ENCODE results near the gene TBXAS1. TPM values are rescaled to one million over a fixed set of nuclear protein-coding genes. Genes with fewer than 3 reads are reported as not detected.

The TBXAS1 gene
- total RNA-seq, 2 experiments from 2014 or later = 5.5 to 6.0 TPM

DNA sequence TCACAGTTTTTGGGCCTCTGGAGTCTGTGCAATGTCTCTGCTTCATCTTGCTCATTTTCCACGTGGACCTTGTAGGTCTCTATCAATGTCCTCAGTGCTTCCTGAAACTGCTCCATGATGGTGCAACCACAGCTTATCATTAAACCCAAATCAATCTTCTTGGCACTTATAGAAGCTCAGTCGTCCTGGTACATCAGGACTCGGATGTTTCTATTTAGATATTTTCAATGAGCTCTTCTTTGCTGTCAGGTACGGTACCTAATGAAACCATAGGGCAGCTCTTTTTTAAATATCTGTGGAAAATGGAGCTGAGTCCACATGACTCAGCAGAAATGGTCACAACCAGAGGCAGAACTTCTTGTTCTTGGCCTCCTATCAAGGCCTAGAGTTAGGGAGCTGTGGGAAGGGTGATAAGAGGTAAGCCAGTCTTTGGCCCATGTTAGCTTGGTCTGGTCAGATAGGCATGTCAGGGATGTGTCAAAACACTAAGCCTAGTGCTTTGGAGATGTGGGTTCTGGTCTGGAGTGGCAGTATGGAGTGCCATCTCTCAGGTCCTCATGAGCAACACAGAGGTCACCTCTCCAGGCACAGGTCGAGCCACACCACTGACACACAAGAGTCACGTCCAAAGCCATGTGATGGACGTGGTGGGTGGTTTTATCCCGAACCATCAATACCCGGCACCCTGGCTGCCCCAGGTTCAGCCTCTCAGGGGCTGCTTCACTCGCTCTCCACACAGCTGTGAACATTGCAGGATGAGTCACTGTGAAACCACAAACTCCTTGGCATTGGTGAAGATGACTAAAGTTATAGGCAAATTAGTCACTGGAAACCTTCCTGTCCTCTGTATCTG is 87.0 kb downstream of the TBXAS1 start:
- no peak overlapping the region for H3K27ac Mint-ChIP-seq
- CTCF ChIA-PET = no interaction called here
- H3K27me3 ChIP-seq (ENCODE audit: control insufficient read depth in 1 of 2, insufficient read depth in 2 of 2, low read length in 2 of 2) = no peaks in the 10 kb centered on the region
- DNase-seq = peak in 12 of 14 experiments; percentile 2 to 69 (median 30)
- TF ChIP-seq, protein P1, sequence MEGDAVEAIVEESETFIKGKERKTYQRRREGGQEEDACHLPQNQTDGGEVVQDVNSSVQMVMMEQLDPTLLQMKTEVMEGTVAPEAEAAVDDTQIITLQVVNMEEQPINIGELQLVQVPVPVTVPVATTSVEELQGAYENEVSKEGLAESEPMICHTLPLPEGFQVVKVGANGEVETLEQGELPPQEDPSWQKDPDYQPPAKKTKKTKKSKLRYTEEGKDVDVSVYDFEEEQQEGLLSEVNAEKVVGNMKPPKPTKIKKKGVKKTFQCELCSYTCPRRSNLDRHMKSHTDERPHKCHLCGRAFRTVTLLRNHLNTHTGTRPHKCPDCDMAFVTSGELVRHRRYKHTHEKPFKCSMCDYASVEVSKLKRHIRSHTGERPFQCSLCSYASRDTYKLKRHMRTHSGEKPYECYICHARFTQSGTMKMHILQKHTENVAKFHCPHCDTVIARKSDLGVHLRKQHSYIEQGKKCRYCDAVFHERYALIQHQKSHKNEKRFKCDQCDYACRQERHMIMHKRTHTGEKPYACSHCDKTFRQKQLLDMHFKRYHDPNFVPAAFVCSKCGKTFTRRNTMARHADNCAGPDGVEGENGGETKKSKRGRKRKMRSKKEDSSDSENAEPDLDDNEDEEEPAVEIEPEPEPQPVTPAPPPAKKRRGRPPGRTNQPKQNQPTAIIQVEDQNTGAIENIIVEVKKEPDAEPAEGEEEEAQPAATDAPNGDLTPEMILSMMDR (IDR thresholded peaks at IDR 0.05) = no peak
- no peaks in the 10 kb centered on the region for H3K9me3 ChIP-seq (ENCODE audit: control insufficient read depth in 1 of 2, insufficient read depth in 1 of 2, low read length in 2 of 2)
- no peak overlapping the region for H3K4me3 ChIP-seq (ENCODE audit: low read length)
- no peaks in the 10 kb centered on the region for H3K9me3 Mint-ChIP-seq
- intact Hi-C loops (cut with DNase I, micrococcal nuclease) = no loop called here
- H3K4me1 Mint-ChIP-seq (ENCODE audit: low read depth) = peaks cover 13% of the 10 kb centered on the region
- POLR2A ChIA-PET = no interaction called here
- no peaks in the 10 kb centered on the region for H3K36me3 ChIP-seq (ENCODE audit: insufficient read depth, low read length)
- H3K4me1 ChIP-seq (ENCODE audit: insufficient read depth, low read length) = peaks cover 11% of the 10 kb centered on the region
- peaks cover 4% of the 10 kb centered on the region for H3K36me3 Mint-ChIP-seq (ENCODE audit: low read depth)
- peak; percentile 76 for ATAC-seq (ENCODE audit: poor library complexity)
- H3K4me3 Mint-ChIP-seq = no peak overlapping the region
- no peak overlapping the region for H3K27ac ChIP-seq (ENCODE audit: low read depth in 1 of 2, low read length in 2 of 2)
- no peaks in the 10 kb centered on the region for H3K27me3 Mint-ChIP-seq

DNA sequence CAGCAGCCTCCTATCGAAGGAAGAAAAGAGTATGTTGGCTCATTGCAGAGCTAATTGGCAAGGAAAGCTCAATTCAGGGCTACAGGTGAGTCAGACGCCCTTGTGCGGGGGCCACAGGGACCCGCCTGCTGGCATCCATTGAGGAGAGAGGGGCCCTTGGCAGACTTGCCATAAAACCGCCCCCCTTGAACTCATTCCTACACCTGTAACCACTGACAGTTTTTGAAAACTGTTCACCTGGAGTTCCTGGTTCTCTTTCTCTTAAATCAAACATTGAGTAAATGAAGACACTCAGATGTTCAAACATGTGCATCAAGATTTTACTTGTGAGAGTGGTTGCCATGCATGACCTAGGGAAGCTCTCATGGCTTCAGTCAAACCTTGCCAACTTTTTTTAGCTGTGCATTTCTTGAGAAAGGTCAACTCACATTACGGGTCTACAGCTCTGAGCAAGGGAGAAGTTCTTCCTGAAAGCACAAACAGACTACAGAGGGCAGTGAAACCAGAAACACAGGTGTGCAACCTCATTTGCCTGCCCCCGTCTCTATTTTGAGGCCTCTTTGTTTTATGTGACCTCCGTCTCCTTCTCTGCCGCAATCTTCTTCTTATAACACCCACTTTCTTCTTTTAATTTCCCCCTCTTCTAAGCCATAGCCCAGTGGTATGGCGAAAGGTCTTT is 87.8 kb downstream of the TBXAS1 start:
- Mint-ChIP-seq H3K4me3 (no peak overlapping the region), H3K27ac (no peak overlapping the region), H3K27me3 (no peaks in the 10 kb centered on the region), H3K4me1 (ENCODE audit: low read depth) (peaks cover 13% of the 10 kb centered on the region), H3K9me3 (no peaks in the 10 kb centered on the region), H3K36me3 (ENCODE audit: low read depth) (no peaks in the 10 kb centered on the region)
- POLR2A ChIA-PET = no interaction called here
- H3K36me3 ChIP-seq (ENCODE audit: insufficient read depth, low read length) = no peaks in the 10 kb centered on the region
- no peak overlapping the region for H3K4me3 ChIP-seq (ENCODE audit: low read length)
- no peak overlapping the region for H3K27ac ChIP-seq (ENCODE audit: low read depth in 1 of 2, low read length in 2 of 2)
- intact Hi-C loops (cut with DNase I, micrococcal nuclease) = no loop called here
- peak in 1 of 14 experiments; percentile 7 for DNase-seq
- H3K9me3 ChIP-seq (ENCODE audit: control insufficient read depth in 1 of 2, insufficient read depth in 1 of 2, low read length in 2 of 2) = no peaks in the 10 kb centered on the region
- CTCF ChIA-PET = no interaction called here
- H3K4me1 ChIP-seq (ENCODE audit: insufficient read depth, low read length) = peaks cover 11% of the 10 kb centered on the region
- ATAC-seq (ENCODE audit: poor library complexity) = no peak
- TF ChIP-seq, protein P1 (IDR thresholded peaks at IDR 0.05) = no peak
- H3K27me3 ChIP-seq (ENCODE audit: control insufficient read depth in 1 of 2, insufficient read depth in 2 of 2, low read length in 2 of 2) = no peaks in the 10 kb centered on the region

DNA sequence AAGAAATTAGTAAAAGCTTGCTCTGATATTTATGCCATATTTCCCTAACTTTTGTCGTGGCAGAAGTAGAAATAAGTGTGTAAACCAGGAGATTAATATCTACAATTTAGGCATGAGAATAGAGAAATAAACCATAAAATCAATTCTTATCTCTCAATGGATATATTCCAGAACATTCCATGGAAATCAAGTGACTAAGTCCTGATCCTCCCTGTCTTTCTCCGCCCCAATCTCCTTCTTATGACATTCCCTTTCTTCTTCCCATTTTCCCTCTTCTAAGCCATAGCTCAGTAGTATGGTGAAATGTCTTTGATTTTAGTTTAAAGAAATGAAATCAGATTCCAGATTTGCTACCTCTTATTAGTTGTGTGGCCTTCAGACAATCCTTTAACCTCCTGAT is 88.8 kb downstream of the TBXAS1 start:
- ChIA-PET CTCF (no interaction called here), POLR2A (no interaction called here)
- H3K9me3 Mint-ChIP-seq = no peaks in the 10 kb centered on the region
- H3K36me3 Mint-ChIP-seq (ENCODE audit: low read depth) = no peaks in the 10 kb centered on the region
- Histone ChIP-seq H3K27me3 (ENCODE audit: control insufficient read depth in 1 of 2, insufficient read depth in 2 of 2, low read length in 2 of 2) (no peaks in the 10 kb centered on the region), H3K27ac (ENCODE audit: low read depth in 1 of 2, low read length in 2 of 2) (no peak overlapping the region), H3K4me1 (ENCODE audit: insufficient read depth, low read length) (peaks cover 11% of the 10 kb centered on the region), H3K36me3 (ENCODE audit: insufficient read depth, low read length) (no peaks in the 10 kb centered on the region), H3K4me3 (ENCODE audit: low read length) (no peak overlapping the region), H3K9me3 (ENCODE audit: control insufficient read depth in 1 of 2, insufficient read depth in 1 of 2, low read length in 2 of 2) (no peaks in the 10 kb centered on the region)
- no peak overlapping the region for H3K4me3 Mint-ChIP-seq
- ATAC-seq (ENCODE audit: poor library complexity) (no peak), DNase-seq (no peak)
- H3K4me1 Mint-ChIP-seq (ENCODE audit: low read depth) = peaks cover 13% of the 10 kb centered on the region
- no peaks in the 10 kb centered on the region for H3K27me3 Mint-ChIP-seq
- H3K27ac Mint-ChIP-seq = no peak overlapping the region
- intact Hi-C loops (cut with DNase I, micrococcal nuclease) = no loop called here
- TF ChIP-seq, protein P1 (IDR thresholded peaks at IDR 0.05) = no peak
